Loucy (cell line): ENCODE data around the gene DIRAS1.

Source experiments
- CTCF ChIP-seq: fragments of 200-600 bp; sonication (generic); conservative IDR thresholded peaks from 2 replicates; pipeline ENCODE4 v1.5.1; 2014; ENCODE audit warnings: mild to moderate bottlenecking, antibody characterized with exemption, low read length
- EZH2phosphoT487 ChIP-seq: fragments of 200-600 bp; IDR thresholded peaks from 2 replicates; pipeline ENCODE4 v1.6.1; 2018; ENCODE audit warnings: antibody characterized with exemption, mild to moderate bottlenecking, moderate library complexity, borderline replicate concordance

GRCh38 chr19:2744113-2744512 lies 22.9 kb upstream of the DIRAS1 start:
- TF ChIP-seq CTCF: no peak
- no peak for TF ChIP-seq EZH2phosphoT487
